ENCODE measurements around the gene PPP2R1A.

DNA sequence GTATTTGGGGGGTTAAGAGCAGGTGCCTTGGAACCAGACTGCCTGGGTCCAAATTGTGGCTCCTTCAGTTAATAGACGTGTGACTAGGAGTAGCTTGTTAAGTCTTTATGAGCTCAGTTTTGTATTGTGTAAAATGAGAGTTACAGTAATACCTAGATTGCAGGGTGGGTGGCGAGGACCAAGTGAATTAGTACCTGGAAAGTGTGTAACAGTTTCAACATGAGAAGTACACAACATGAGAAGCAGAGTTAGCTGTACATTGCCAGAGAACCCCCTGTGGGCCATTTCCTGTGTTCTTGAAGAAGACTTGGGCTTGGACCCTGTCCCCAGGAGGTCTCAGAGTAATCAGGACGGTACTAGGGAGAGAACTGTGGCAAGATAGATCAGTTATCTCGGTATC, 36.8 kb downstream of the PPP2R1A start:
- TF ChIP-seq POLR2AphosphoS5 (IDR thresholded peaks at IDR 0.05; ENCODE audit: insufficient read depth in 1 of 2, low read depth in 1 of 2) (no peak), POLR2A (IDR thresholded peaks at IDR 0.05) (no peak)
- TF ChIP-seq, protein P1, sequence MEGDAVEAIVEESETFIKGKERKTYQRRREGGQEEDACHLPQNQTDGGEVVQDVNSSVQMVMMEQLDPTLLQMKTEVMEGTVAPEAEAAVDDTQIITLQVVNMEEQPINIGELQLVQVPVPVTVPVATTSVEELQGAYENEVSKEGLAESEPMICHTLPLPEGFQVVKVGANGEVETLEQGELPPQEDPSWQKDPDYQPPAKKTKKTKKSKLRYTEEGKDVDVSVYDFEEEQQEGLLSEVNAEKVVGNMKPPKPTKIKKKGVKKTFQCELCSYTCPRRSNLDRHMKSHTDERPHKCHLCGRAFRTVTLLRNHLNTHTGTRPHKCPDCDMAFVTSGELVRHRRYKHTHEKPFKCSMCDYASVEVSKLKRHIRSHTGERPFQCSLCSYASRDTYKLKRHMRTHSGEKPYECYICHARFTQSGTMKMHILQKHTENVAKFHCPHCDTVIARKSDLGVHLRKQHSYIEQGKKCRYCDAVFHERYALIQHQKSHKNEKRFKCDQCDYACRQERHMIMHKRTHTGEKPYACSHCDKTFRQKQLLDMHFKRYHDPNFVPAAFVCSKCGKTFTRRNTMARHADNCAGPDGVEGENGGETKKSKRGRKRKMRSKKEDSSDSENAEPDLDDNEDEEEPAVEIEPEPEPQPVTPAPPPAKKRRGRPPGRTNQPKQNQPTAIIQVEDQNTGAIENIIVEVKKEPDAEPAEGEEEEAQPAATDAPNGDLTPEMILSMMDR (IDR thresholded peaks at IDR 0.05): no peak
